SK-N-SH (cell line): ENCODE data around the gene CFAP65. TPM values are rescaled to one million over a fixed set of nuclear protein-coding genes. Genes with fewer than 3 reads are reported as not detected.

ENCODE experiments used
- CTCF ChIA-PET: fragments of 300-600, 350-600 bp; formaldehyde crosslinking; extraction: SDS; loops from one replicate; lab custom pipeline; 2021; lab: Yijun Ruan, JAX
- POLR2A ChIA-PET: fragments of 350-600 bp; sonication (Branson Sonifier 250); formaldehyde crosslinking; extraction: SDS; loops from one replicate; lab custom pipeline; 2020; ENCODE audit warnings: antibody characterized with exemption, inconsistent platforms; lab: Yijun Ruan, JAX
- DNase-seq: peaks from one replicate; pipeline ENCODE4 v3.0.0; 2012
- H2AFZ ChIP-seq: fragments of 200-600 bp; sonication (generic); 2 replicates; pipeline ENCODE4 v1.8.1; 2016; ENCODE audit warnings: antibody characterized with exemption, mild to moderate bottlenecking, low read depth
- H3F3A ChIP-seq: fragments of 200-600 bp; sonication (generic); replicated peaks from 2 replicates; pipeline ENCODE3; 2016; ENCODE audit warnings: antibody characterized with exemption, mild to moderate bottlenecking; ENCODE audit not compliant: insufficient read depth
- H3K27ac ChIP-seq, 2 experiments: fragments of 200-500 bp in 1 of 2; fragments of 200-600 bp in 1 of 2; sonication (Bioruptor generic) in 1 of 2; sonication (generic), shearing (Covaris generic) in 1 of 2; 2 replicates each; pipeline versions ENCODE4 v1.5.1 to v1.6.1; 2014 to 2016; ENCODE audit warnings: low read depth in 2 of 2, inconsistent platforms in 1 of 2, low read length in 1 of 2, mild to moderate bottlenecking in 1 of 2, mixed read lengths in 1 of 2
- H3K27me3 ChIP-seq: fragments of 200-600 bp; sonication (generic), shearing (Covaris generic); 2 replicates; pipeline ENCODE4 v1.6.1; 2016; ENCODE audit warnings: mixed run types; ENCODE audit not compliant: insufficient read depth
- H3K36me3 ChIP-seq, 2 experiments: fragments of 200-500 bp in 1 of 2; fragments of 200-600 bp in 1 of 2; sonication (Bioruptor generic) in 1 of 2; sonication (generic) in 1 of 2; replicated peaks in 1 of 2; 2 replicates each; pipeline versions ENCODE3 to v1.5.1; 2014 to 2016; ENCODE audit warnings: low read length in 1 of 2, mild to moderate bottlenecking in 1 of 2; ENCODE audit not compliant: insufficient read depth in 2 of 2, control insufficient read depth in 1 of 2
- H3K4me1 ChIP-seq, 2 experiments: fragments of 200-500 bp in 1 of 2; fragments of 200-600 bp in 1 of 2; sonication (Bioruptor generic) in 1 of 2; sonication (generic), shearing (Covaris generic) in 1 of 2; 2 replicates each; pipeline versions ENCODE4 v1.5.1 to v1.6.1; 2014 to 2016; ENCODE audit warnings: low read depth in 1 of 2, low read length in 1 of 2, mixed run types in 1 of 2; ENCODE audit not compliant: insufficient read depth in 2 of 2, control insufficient read depth in 1 of 2
- H3K4me2 ChIP-seq: fragments of 200-600 bp; sonication (generic), shearing (Covaris generic); 2 replicates; pipeline ENCODE4 v1.6.1; 2017; ENCODE audit warnings: mixed run types
- H3K4me3 ChIP-seq, 2 experiments: fragments of 200-500 bp in 1 of 2; fragments of 200-600 bp in 1 of 2; sonication (Bioruptor generic) in 1 of 2; sonication (generic), shearing (Covaris generic) in 1 of 2; 2 replicates each; pipeline versions ENCODE4 v1.5.1 to v1.8.1; 2014 to 2016; ENCODE audit warnings: low read depth in 2 of 2, inconsistent platforms in 1 of 2, low read length in 1 of 2, mild to moderate bottlenecking in 1 of 2, mixed read lengths in 1 of 2, moderate library complexity in 1 of 2
- H3K79me2 ChIP-seq: fragments of 200-600 bp; sonication (generic); 2 replicates; pipeline ENCODE4 v1.8.1; 2017; ENCODE audit warnings: mild to moderate bottlenecking; ENCODE audit not compliant: insufficient read depth
- H3K9ac ChIP-seq: fragments of 200-600 bp; sonication (generic); 2 replicates; pipeline ENCODE4 v1.6.1; 2017; ENCODE audit warnings: mixed run types
- H3K9me2 ChIP-seq: fragments of 200-600 bp; sonication (generic); 2 replicates; pipeline ENCODE4 v1.6.1; 2017; ENCODE audit warnings: mixed run types
- H3K9me3 ChIP-seq: fragments of 200-600 bp; sonication (generic); 2 replicates; pipeline ENCODE4 v1.6.1; 2017; ENCODE audit warnings: mixed run types, mild to moderate bottlenecking, moderate library complexity
- H4K20me1 ChIP-seq: fragments of 200-600 bp; sonication (generic); 2 replicates; pipeline ENCODE4 v1.6.1; 2017; ENCODE audit warnings: mild to moderate bottlenecking, mixed run types; ENCODE audit not compliant: insufficient read depth
- CTCF ChIP-seq: fragments of 200-600 bp; sonication (generic); IDR thresholded peaks from 2 replicates; pipeline ENCODE4 v1.6.1; 2017; ENCODE audit warnings: antibody characterized with exemption, mild to moderate bottlenecking, moderate library complexity
- EZH2phosphoT487 ChIP-seq: fragments of 200-600 bp; sonication (generic); IDR thresholded peaks from 2 replicates; pipeline ENCODE4 v1.6.1; 2017; ENCODE audit warnings: low read depth, mixed run types, mild to moderate bottlenecking, antibody characterized with exemption, moderate library complexity, borderline replicate concordance
- GABPA ChIP-seq: IDR thresholded peaks from 2 replicates; pipeline ENCODE4 v1.4.0; 2012; ENCODE audit warnings: low read depth, mild to moderate bottlenecking
- IRF3 ChIP-seq: fragments of 150-350 bp; IDR thresholded peaks from 2 replicates; pipeline ENCODE4 v1.6.1; 2016; ENCODE audit warnings: mild to moderate bottlenecking, low read depth, low read length
- JUND ChIP-seq: IDR thresholded peaks from 2 replicates; pipeline ENCODE4 v1.4.0; 2012
- NRF1 ChIP-seq: IDR thresholded peaks from 2 replicates; pipeline ENCODE4 v1.6.1; 2012; ENCODE audit warnings: low read depth, mild to moderate bottlenecking, low read length
- REST ChIP-seq: IDR thresholded peaks from 2 replicates; pipeline ENCODE4 v1.6.1; 2012; ENCODE audit warnings: mild to moderate bottlenecking, low read depth, low read length, moderate library complexity
- USF1 ChIP-seq: IDR thresholded peaks from 2 replicates; pipeline ENCODE4 v1.4.0; 2012; ENCODE audit warnings: low read depth, borderline replicate concordance
- YY1 ChIP-seq: IDR thresholded peaks from 2 replicates; pipeline ENCODE4 v1.4.0; 2012; ENCODE audit warnings: low read depth, mild to moderate bottlenecking
- WGBS: methylation state at CpG from one replicate; pipeline ENCODE4 v1.1.6; 2017; ENCODE audit warnings: low lambda C conversion rate; 5-methylcytosine and 5-hydroxymethylcytosine counted together
- polyA plus RNA-seq, 3 experiments: library from polyadenylated mRNA; depleted of rRNA; stranded (reverse); fragments of >200 nt; gene quantifications; 2 replicates each; pipeline ENCODE4 v1.2.3, GENCODE V29; 2012

CFAP65 gene
- polyA plus RNA-seq, 1 of the 3 experiments (the other 2 are of a cell fraction), result 0.95 TPM

- POLR2A ChIA-PET, result no interaction called here
- H4K20me1 ChIP-seq, result no peaks in the 10 kb centered on the region
- no peaks in the 10 kb centered on the region for H3K36me3 ChIP-seq
- H3K4me3 ChIP-seq, result no peak overlapping the region
- TF ChIP-seq USF1, result no peak
- TF ChIP-seq IRF3, result no peak
- no peak for TF ChIP-seq GABPA
- TF ChIP-seq REST, result no peak
- no peak for TF ChIP-seq NRF1
- no peak for TF ChIP-seq CTCF
- TF ChIP-seq YY1, result no peak
- TF ChIP-seq EZH2phosphoT487, result no peak
- TF ChIP-seq JUND, result no peak
- H3K4me2 ChIP-seq, result no peak overlapping the region
- no peaks in the 10 kb centered on the region for H3F3A ChIP-seq
- no peak for DNase-seq
- H3K27me3 ChIP-seq, result peaks cover 37% of the 10 kb centered on the region
- no peak overlapping the region for H2AFZ ChIP-seq
- no peaks in the 10 kb centered on the region for H3K9me3 ChIP-seq
- CTCF ChIA-PET, result interaction anchor here (1.1 to 20.3 kb wide), 5 partner anchors 9 to 133 kb away, joined by 4 to 258 read pairs (median 12); no protein-coding TSS in a partner anchor
- WGBS, result no CpG with 5 or more reads among the region's 9 CpGs
- H3K27ac ChIP-seq, result no peak overlapping the region
- H3K4me1 ChIP-seq, result peaks cover 0 to 48% of the 10 kb centered on the region in 2 experiments; a peak in 1 of 4 replicates
- no peaks in the 10 kb centered on the region for H3K79me2 ChIP-seq
- H3K9me2 ChIP-seq, result no peaks in the 10 kb centered on the region
- no peak overlapping the region for H3K9ac ChIP-seq
These were observed 19.7 kb downstream of the CFAP65 start for GRCh38 chr2:219021591-219021990.
